Type B pancreatic cell (in vitro differentiated cells): ENCODE results near the gene SLC22A8. TPM values are rescaled to one million over a fixed set of nuclear protein-coding genes. Genes with fewer than 3 reads are reported as not detected.
A peak's percentile ranks its signal among the peaks of the same experiment; 100 is the strongest.

Source experiments
- DNase-seq: peaks from one replicate; pipeline ENCODE4 v3.0.0; 2021; ENCODE audit warnings: mixed read lengths; ENCODE audit not compliant: unreplicated experiment; ENCODE audit errors: extremely low spot score
- H3K27ac Mint-ChIP-seq: 2 replicates; pipeline ENCODE4 v1.8.0; 2021; ENCODE audit warnings: mild to moderate bottlenecking, mixed read lengths
- H3K27me3 Mint-ChIP-seq: 2 replicates; pipeline ENCODE4 v1.8.0; 2021; ENCODE audit warnings: mixed read lengths
- H3K36me3 Mint-ChIP-seq: 2 replicates; pipeline ENCODE4 v1.8.0; 2021; ENCODE audit warnings: mixed read lengths
- H3K4me1 Mint-ChIP-seq: one replicate; pipeline ENCODE4 v1.8.0; 2021; ENCODE audit warnings: mixed read lengths; ENCODE audit not compliant: unreplicated experiment
- H3K4me3 Mint-ChIP-seq: 2 replicates; pipeline ENCODE4 v1.8.0; 2021; ENCODE audit warnings: mild to moderate bottlenecking, mixed read lengths
- H3K9me3 Mint-ChIP-seq: 2 replicates; pipeline ENCODE4 v1.8.0; 2021; ENCODE audit warnings: mixed read lengths
- total RNA-seq: library from RNA; stranded (reverse); gene quantifications from 2 replicates; pipeline ENCODE4 v1.2.1, GENCODE V29; 2021; ENCODE audit warnings: low replicate concordance
- TF ChIP-seq, protein P1 (sequence below): fragments of 200-600 bp; sonication (generic); conservative IDR thresholded peaks from 2 replicates; pipeline ENCODE4 v1.5.0; 2021; ENCODE audit warnings: antibody characterized with exemption, mild to moderate bottlenecking

SLC22A8 gene
- total RNA-seq, 1 donor from 2014 or later: 0.85 TPM

DNA sequence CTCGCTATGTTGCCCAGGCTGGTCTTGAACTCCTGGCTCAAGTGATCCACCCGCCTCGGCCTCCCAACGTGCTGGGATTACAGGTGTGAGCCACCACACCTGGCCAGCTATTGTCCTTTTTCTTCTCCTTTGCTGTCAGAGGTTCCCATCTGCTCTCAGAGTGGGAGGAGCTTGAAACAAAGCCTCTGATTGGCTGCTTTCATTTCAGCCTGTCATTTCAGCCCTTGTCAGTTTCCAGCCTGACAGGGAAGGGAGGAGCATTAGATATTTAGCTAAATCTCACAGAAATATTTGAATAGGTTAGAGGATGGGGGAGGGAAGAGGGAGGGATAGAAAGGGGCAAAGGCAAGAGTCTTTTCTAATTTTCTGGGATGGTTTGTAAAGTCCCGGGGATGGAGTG lies 39.5 kb downstream of the SLC22A8 start:
- H3K4me3 Mint-ChIP-seq: no peak overlapping the region
- H3K9me3 Mint-ChIP-seq: peaks cover 4% of the 10 kb centered on the region
- TF ChIP-seq, protein P1, sequence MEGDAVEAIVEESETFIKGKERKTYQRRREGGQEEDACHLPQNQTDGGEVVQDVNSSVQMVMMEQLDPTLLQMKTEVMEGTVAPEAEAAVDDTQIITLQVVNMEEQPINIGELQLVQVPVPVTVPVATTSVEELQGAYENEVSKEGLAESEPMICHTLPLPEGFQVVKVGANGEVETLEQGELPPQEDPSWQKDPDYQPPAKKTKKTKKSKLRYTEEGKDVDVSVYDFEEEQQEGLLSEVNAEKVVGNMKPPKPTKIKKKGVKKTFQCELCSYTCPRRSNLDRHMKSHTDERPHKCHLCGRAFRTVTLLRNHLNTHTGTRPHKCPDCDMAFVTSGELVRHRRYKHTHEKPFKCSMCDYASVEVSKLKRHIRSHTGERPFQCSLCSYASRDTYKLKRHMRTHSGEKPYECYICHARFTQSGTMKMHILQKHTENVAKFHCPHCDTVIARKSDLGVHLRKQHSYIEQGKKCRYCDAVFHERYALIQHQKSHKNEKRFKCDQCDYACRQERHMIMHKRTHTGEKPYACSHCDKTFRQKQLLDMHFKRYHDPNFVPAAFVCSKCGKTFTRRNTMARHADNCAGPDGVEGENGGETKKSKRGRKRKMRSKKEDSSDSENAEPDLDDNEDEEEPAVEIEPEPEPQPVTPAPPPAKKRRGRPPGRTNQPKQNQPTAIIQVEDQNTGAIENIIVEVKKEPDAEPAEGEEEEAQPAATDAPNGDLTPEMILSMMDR: no peak
- H3K27me3 Mint-ChIP-seq: no peaks in the 10 kb centered on the region
- peaks cover 10% of the 10 kb centered on the region for H3K4me1 Mint-ChIP-seq
- no peak overlapping the region for H3K27ac Mint-ChIP-seq
- no peaks in the 10 kb centered on the region for H3K36me3 Mint-ChIP-seq
- no peak for DNase-seq

DNA sequence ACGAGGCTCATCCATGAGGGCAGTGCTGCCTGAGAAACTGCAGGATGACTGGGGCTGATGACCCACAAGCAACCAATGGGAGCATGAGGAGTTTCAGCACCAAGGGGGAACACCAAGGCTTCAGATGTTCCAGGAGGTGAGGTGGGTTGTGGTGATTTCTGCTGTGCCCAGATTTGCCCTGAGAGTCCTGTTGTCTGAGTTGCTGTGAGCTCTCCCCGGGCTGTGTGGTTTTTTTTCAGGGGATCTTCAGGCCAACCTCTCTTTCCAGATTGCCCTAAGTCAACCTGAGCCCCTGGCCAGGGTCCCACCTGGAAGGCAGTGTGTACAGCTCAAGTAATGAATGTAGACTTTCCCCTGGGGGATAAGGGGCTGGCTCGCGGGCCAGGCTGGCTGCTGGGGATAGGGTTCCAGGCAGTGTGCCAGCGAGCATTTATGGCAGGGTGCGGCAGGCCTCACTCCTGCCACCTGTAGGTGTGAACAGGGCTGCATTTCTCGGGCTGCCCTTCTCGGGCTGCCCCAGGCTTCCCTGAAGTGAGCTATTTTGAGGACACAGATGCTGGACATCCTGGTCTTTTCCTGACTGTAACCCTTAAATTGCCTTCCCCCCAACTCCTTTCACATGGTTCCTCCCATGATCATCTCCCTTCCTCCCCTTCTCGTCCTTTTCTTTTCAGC lies 40.7 kb downstream of the SLC22A8 start:
- H3K9me3 Mint-ChIP-seq: no peaks in the 10 kb centered on the region
- no peak overlapping the region for H3K4me3 Mint-ChIP-seq
- no peaks in the 10 kb centered on the region for H3K36me3 Mint-ChIP-seq
- no peak overlapping the region for H3K27ac Mint-ChIP-seq
- H3K4me1 Mint-ChIP-seq: peaks cover 10% of the 10 kb centered on the region
- no peak for DNase-seq
- TF ChIP-seq, protein P1: peak; percentile 66
- H3K27me3 Mint-ChIP-seq: no peaks in the 10 kb centered on the region

DNA sequence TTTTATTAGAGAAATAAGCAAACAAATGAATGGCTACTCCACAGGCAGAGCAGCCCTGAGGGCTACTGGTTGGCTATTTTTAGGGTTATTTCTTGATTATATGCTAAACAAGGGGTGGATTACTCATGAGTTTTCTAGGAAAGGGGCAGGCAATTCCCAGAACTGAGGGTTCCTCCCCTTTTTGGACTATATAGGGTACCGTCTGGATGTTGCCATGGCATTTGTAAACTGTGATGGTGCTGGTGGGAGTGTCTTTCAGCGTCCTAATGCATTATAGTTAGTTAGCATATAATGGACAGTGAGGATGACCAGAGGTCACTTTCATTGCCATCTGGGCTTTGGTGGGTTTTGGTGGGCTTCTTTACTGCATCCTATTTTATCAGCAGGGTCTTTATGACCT lies 50.1 kb downstream of the SLC22A8 start:
- TF ChIP-seq, protein P1: no peak
- Mint-ChIP-seq H3K27ac (no peak overlapping the region), H3K36me3 (peaks cover 4% of the 10 kb centered on the region), H3K4me3 (no peak overlapping the region), H3K27me3 (no peaks in the 10 kb centered on the region), H3K4me1 (no peaks in the 10 kb centered on the region), H3K9me3 (peaks cover 12% of the 10 kb centered on the region)
- no peak for DNase-seq

DNA sequence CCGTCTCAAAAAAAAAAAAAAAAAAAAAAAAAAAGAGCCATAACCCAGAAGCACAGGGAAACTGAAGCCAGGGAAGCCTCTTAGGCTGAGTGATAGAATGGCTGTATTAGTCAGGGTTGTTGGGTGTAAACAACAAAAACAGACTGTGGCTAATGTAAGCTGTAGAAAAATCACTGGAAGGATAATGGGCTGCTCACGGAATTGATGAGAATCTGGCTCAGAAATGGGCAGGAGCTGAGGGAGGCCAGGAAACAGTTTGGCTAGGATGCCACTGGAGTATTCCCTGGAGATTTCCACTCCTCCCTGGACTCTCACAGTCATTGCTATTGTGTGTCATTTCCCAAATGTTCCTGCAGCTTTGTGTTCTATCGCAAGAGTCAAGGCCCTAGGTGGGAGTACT lies 53.2 kb downstream of the SLC22A8 start:
- no peaks in the 10 kb centered on the region for H3K27me3 Mint-ChIP-seq
- H3K27ac Mint-ChIP-seq: no peak overlapping the region
- peaks cover 15% of the 10 kb centered on the region for H3K4me1 Mint-ChIP-seq
- no peak overlapping the region for H3K4me3 Mint-ChIP-seq
- TF ChIP-seq, protein P1: no peak
- H3K36me3 Mint-ChIP-seq: peaks cover 4% of the 10 kb centered on the region
- H3K9me3 Mint-ChIP-seq: peaks cover 19% of the 10 kb centered on the region
- DNase-seq: no peak

DNA sequence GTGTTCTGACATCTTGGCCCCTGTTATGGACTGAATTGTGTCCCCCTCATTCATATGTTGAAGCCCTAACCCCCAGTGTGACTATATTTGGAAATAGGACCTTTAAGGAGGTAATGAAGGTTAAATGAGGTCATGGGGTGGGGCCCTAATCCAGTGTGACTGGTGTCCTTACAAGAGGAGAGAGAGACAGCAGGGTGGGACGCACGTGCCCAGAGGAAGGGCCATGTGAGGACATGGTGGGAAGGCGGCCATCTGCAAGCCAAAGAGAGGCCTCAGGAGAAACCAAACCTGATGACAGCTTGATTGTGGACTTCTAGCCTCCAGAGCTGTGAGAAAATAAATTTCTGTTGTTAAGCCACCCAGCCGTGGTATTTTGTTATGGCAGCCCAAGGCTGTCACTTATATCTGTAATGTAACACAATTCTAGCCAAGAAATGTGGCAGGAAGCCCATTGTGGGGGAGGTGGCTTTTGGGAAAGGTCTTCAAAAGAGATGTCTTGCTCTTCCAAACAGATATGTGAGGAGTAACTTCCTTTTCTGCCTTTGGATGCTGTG lies 54.5 kb downstream of the SLC22A8 start:
- Mint-ChIP-seq H3K27ac (no peak overlapping the region), H3K4me1 (peaks cover 15% of the 10 kb centered on the region), H3K36me3 (peaks cover 4% of the 10 kb centered on the region), H3K27me3 (no peaks in the 10 kb centered on the region), H3K9me3 (peaks cover 13% of the 10 kb centered on the region), H3K4me3 (no peak overlapping the region)
- DNase-seq: no peak
- TF ChIP-seq, protein P1: no peak
